Left lung (tissue), 10 donors: Measurements from ENCODE around the gene RCBTB2. TPM values are rescaled to one million over a fixed set of nuclear protein-coding genes. Genes with fewer than 3 reads are reported as not detected.

Experiments
- ATAC-seq: fragments of 200-7000 bp; cut with Tn5 transposase; one replicate; pipeline ENCODE4 v1.9.1; 2020; ENCODE audit warnings: moderate library complexity
- DNase-seq, 4 donors: peaks; one replicate each; pipeline ENCODE4 v3.0.0-alpha.2; 2013 to 2020
- H3K27ac ChIP-seq, 2 donors: fragments of 200-600 bp; sonication (generic) in 1 of 2; one replicate each; pipeline versions ENCODE4 v1.5.0 to v1.8.0; 2020 to 2021
- H3K27me3 ChIP-seq, 2 donors: fragments of 200-600 bp; sonication (generic) in 1 of 2; one replicate each; pipeline versions ENCODE4 v1.5.0 to v1.8.0; 2020 to 2021
- H3K36me3 ChIP-seq, 2 donors: fragments of 200-600 bp; sonication (generic) in 1 of 2; one replicate each; pipeline versions ENCODE4 v1.5.0 to v1.8.0; 2020 to 2021
- H3K4me1 ChIP-seq, 2 donors: fragments of 200-600 bp; one replicate each; pipeline ENCODE4 v1.8.0; 2021
- H3K4me3 ChIP-seq, 2 donors: fragments of 200-600 bp; sonication (generic) in 1 of 2; one replicate each; pipeline versions ENCODE4 v1.5.0 to v1.8.0; 2020 to 2021; ENCODE audit warnings: mild to moderate bottlenecking in 1 of 2
- H3K9me3 ChIP-seq, 2 donors: fragments of 200-600 bp; sonication (generic) in 1 of 2; one replicate each; pipeline versions ENCODE4 v1.5.0 to v1.8.0; 2020 to 2021
- CTCF ChIP-seq, 2 donors: fragments of 200-600 bp; sonication (generic) in 1 of 2; IDR thresholded peaks; one replicate each; pipeline versions ENCODE4 v1.5.0 to v1.8.0; 2021; ENCODE audit warnings: antibody characterized with exemption in 2 of 2
- intact Hi-C, 2 donors: fragments of 100-400 bp; cut with DNase I; formaldehyde crosslinking; loops; one replicate each; pipeline versions ENCODE4 v1.11.2 to v1.14.2; 2022
- polyA plus RNA-seq, 6 donors: library from polyadenylated mRNA; unstranded; fragments of 120-200 nt; gene quantifications; one replicate each; pipeline ENCODE4 v1.2.1, GENCODE V29; 2013; ENCODE audit not compliant: insufficient read length in 6 of 6
- total RNA-seq, 2 donors: library from RNA; stranded (reverse); fragmentation: NEBNext Ultra II Directional; extraction: Animal tissue kit (Norgen Biotek cat#: 25700); gene quantifications; one replicate each; pipeline ENCODE4 v1.2.1, GENCODE V29; 2021
- donor health status: DM: no; HTN: yes; CAD: no.
- donor health status: DM: no; HTN: no; CAD: no.

The RCBTB2 gene
- total and polyA plus RNA-seq, 8 donors = 17.1 to 44.5 (median 40.6) TPM

- ATAC-seq = no peak
- DNase-seq = no peak
- Histone ChIP-seq H3K4me3 (no peak overlapping the region), H3K4me1 (peaks cover 13 to 80% of the 10 kb centered on the region in 2 donors), H3K9me3 (no peaks in the 10 kb centered on the region), H3K27ac (peak overlapping the region; percentile 75 to 95), H3K27me3 (no peaks in the 10 kb centered on the region), H3K36me3 (no peaks in the 10 kb centered on the region)
- no peak for TF ChIP-seq CTCF (IDR thresholded peaks at IDR 0.05)
- intact Hi-C loops = no loop called here
These were observed 36.3 kb upstream of the RCBTB2 start for GRCh38 chr13:48569104-48569666.

- intact Hi-C loops = no loop called here
- peaks cover 13 to 79% of the 10 kb centered on the region in 2 donors for H3K4me1 ChIP-seq
- no peak for TF ChIP-seq CTCF (IDR thresholded peaks at IDR 0.05)
- ATAC-seq (no peak), DNase-seq (no peak)
- no peaks in the 10 kb centered on the region for H3K27me3 ChIP-seq
- peak overlapping the region; percentile 75 to 95 for H3K27ac ChIP-seq
- H3K9me3 ChIP-seq = no peaks in the 10 kb centered on the region
- no peaks in the 10 kb centered on the region for H3K36me3 ChIP-seq
- H3K4me3 ChIP-seq = no peak overlapping the region
These were observed 35.7 kb upstream of the RCBTB2 start for GRCh38 chr13:48568370-48569103.

GRCh38 chr13:48567515-48568369 is 34.9 kb upstream of the RCBTB2 start:
- no peaks in the 10 kb centered on the region for H3K27me3 ChIP-seq
- no peaks in the 10 kb centered on the region for H3K36me3 ChIP-seq
- no peak overlapping the region for H3K4me3 ChIP-seq
- H3K27ac ChIP-seq = peak overlapping the region; percentile 75 to 95
- H3K9me3 ChIP-seq = no peaks in the 10 kb centered on the region
- no peak for TF ChIP-seq CTCF (IDR thresholded peaks at IDR 0.05)
- peak in 2 of 4 donors; percentile 51 to 60 for DNase-seq
- ATAC-seq = peak; percentile 36
- intact Hi-C loops = no loop called here
- H3K4me1 ChIP-seq = peaks cover 13 to 79% of the 10 kb centered on the region in 2 donors

- Histone ChIP-seq H3K36me3 (no peaks in the 10 kb centered on the region), H3K9me3 (no peaks in the 10 kb centered on the region), H3K27me3 (no peaks in the 10 kb centered on the region), H3K4me3 (no peak overlapping the region), H3K4me1 (peaks cover 13 to 65% of the 10 kb centered on the region in 2 donors), H3K27ac (no peak overlapping the region)
- no peak for ATAC-seq
- intact Hi-C loops = no loop called here
- DNase-seq = no peak
- TF ChIP-seq CTCF (IDR thresholded peaks at IDR 0.05) = no peak
These were observed 31.2 kb upstream of the RCBTB2 start for GRCh38 chr13:48564056-48564455.

GRCh38 chr13:48563626-48564025 is 30.7 kb upstream of the RCBTB2 start:
- Histone ChIP-seq H3K4me1 (peaks cover 13 to 61% of the 10 kb centered on the region in 2 donors), H3K27ac (no peak overlapping the region), H3K36me3 (no peaks in the 10 kb centered on the region), H3K4me3 (no peak overlapping the region), H3K27me3 (no peaks in the 10 kb centered on the region), H3K9me3 (no peaks in the 10 kb centered on the region)
- TF ChIP-seq CTCF (IDR thresholded peaks at IDR 0.05) = no peak
- no peak for ATAC-seq
- intact Hi-C loops = no loop called here
- no peak for DNase-seq
